Gastrocnemius medialis (tissue), 4 donors: ENCODE results near the gene DCUN1D3.

ENCODE experiments used
- CTCF ChIP-seq, 5 experiments: fragments of 450-650 bp in 3 of 5; fragments of 200-600 bp in 2 of 5; sonication (generic) in 2 of 5; IDR thresholded peaks in 4 of 5; conservative IDR thresholded peaks in 1 of 5; 1 replicate in 4 of 5; 2 replicates in 1 of 5; pipeline ENCODE4 v1.5.1; 2016 to 2019; ENCODE audit warnings: antibody characterized with exemption in 5 of 5, mild to moderate bottlenecking in 3 of 5, moderate library complexity in 3 of 5
- POLR2A ChIP-seq, 2 donors: fragments of 450-650 bp; IDR thresholded peaks; one replicate each; pipeline ENCODE4 v1.6.1; 2017; ENCODE audit warnings: antibody characterized with exemption in 2 of 2, mild to moderate bottlenecking in 2 of 2, moderate library complexity in 2 of 2

DNA sequence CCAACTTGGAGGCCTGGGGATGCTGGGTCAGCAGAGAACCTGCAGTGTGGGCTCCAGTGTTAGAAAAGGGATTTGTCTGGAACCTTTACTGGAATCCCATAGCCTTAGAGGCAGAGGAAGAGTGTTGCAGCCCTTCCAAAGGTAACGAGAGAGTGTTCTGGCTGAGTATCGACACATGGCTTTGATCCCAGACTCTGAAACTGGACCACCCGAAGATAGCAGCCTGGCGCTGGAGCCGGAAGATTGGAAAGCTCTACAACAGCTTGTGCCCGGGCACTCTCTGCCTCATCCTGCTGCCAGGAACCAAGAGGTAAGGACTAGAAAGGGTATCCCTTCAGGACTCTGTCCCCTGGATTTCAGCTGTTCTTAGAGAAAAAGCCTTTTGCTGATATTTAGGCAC, 54.1 kb downstream of the DCUN1D3 start:
- no peak for TF ChIP-seq CTCF (IDR thresholded peaks at IDR 0.05 in 4 of 5, conservative IDR thresholded peaks at IDR 0.05 in 1 of 5)
- no peak for TF ChIP-seq POLR2A (IDR thresholded peaks at IDR 0.05)
